GM21619 (cell line): ENCODE measurements around the gene CDSN.
"Not testable (repeated sequence)": the region's sequence is repeated elsewhere in the genome, so short reads cannot be mapped to it uniquely, and the experiment has no call there.

Experiments used
- ATAC-seq: cut with Tn5 transposase; IDR thresholded peaks from one replicate; pipeline ENCODE4 v1.9.1; 2021; ENCODE audit not compliant: unreplicated experiment

CDSN gene, protein sequence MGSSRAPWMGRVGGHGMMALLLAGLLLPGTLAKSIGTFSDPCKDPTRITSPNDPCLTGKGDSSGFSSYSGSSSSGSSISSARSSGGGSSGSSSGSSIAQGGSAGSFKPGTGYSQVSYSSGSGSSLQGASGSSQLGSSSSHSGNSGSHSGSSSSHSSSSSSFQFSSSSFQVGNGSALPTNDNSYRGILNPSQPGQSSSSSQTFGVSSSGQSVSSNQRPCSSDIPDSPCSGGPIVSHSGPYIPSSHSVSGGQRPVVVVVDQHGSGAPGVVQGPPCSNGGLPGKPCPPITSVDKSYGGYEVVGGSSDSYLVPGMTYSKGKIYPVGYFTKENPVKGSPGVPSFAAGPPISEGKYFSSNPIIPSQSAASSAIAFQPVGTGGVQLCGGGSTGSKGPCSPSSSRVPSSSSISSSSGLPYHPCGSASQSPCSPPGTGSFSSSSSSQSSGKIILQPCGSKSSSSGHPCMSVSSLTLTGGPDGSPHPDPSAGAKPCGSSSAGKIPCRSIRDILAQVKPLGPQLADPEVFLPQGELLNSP

DNA sequence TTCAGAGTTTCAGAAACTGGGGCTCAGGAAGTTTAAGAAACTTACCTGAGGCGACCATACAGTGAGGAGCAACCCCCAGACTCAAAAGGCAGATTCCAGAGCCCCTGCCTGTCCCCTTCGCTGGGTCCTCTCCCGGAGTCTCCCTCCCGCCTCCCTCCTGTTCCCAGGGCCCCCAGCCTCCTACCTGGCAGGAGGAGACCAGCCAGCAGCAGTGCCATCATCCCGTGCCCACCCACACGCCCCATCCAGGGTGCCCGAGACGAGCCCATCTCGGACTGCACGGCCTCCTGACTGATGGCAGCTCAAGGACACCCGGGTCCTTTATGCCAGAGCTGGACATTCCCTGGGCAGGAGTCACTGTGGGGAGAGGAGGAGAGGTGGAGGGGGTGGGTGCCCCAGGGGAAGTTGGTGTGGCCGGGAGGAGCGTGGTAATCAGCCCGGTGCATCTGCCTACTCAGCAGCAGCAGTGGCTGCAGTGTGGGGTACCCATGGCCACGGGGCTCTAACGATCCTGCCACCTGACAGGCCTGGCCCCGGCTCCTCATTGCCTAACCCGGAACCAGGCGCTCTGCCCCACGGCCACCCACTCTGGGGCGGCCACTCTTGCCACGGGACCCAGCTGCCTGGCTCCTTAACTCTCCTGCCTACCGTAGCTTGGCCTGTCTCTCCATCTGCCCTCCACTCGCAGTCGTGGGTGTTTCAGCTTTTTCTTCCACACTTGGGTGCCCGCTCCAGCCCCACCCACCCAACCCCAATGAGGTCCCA is at the start of gene CDSN:
Gene CDSN (minus strand): TSS at position 296 of the 765 bp plus-strand sequence. CDS start 27 bp downstream, at position 269.
- ATAC-seq = no peak

DNA sequence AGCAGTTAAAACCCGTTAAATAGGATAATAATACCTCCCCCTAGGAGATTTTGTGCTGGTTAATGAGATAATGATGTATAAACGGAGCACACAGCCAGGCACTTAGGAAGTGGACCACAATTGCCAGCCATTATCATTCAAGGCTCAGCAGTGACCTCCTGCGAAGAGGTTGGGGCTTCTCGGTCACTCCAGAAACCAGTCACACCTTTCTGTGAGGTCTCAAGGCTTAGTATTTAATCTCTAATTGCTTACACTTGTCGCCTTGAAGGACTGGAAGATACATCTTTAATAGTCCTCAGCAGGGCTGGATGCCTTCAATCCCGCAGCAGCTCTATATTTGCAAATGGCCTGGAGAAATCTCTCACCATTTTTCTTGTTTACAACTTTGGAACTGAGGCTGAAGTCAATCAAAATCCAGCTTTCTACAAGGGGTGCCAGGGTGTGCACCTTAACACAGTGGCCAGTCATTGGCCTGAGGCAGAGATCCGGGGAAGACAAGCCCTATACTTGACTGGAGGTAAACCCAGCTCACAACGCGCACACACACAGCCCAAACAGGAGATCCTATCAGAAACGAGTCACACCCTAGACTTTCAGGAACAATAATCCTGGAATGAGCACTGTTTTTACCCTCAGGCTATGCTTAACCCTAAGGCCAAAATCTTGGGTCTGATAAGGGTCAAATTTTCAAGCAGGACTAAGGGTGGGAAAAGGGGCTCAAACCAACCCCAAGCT is 49.0 kb upstream of the CDSN start:
- no peak for ATAC-seq

DNA sequence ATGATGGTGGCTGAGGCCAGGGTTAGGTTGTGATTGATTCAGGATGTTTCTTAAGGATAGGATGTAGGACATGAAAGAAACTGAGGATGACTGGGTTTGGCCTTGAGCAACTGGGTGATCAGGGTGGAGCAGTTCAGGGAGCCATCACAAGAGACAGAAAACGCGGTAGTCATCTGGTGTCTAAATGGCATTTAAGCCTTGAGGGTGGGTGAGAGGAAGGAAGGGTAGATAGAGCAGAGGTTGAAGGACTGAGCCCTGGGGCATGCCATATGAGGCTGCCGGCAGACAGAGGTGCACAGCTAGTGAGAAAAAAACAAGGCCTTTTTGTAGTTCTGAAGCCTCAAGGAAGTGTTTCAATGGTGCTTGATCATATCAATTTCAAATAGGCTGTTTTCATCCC is 48.4 kb upstream of the CDSN start:
- ATAC-seq = no peak

DNA sequence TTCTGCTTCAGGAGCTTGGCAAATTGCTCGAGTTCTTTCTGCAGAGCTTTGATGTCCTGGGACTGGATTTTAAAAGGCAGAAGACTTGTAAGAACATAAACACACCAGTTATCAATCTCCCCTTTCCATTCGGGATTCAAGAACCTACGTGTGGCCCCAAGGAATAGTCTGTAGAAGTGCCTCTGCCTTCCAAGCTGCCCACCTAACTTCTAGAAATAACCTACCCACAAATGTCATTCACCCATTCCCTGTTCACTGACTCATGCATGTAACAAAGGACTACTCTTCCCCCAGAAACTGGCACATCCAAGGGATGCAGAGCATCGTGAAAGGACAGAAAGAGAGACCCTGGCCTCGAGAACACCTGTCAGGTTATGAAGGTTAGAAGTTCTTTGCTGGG is 45.7 kb upstream of the CDSN start:
- no peak for ATAC-seq

DNA sequence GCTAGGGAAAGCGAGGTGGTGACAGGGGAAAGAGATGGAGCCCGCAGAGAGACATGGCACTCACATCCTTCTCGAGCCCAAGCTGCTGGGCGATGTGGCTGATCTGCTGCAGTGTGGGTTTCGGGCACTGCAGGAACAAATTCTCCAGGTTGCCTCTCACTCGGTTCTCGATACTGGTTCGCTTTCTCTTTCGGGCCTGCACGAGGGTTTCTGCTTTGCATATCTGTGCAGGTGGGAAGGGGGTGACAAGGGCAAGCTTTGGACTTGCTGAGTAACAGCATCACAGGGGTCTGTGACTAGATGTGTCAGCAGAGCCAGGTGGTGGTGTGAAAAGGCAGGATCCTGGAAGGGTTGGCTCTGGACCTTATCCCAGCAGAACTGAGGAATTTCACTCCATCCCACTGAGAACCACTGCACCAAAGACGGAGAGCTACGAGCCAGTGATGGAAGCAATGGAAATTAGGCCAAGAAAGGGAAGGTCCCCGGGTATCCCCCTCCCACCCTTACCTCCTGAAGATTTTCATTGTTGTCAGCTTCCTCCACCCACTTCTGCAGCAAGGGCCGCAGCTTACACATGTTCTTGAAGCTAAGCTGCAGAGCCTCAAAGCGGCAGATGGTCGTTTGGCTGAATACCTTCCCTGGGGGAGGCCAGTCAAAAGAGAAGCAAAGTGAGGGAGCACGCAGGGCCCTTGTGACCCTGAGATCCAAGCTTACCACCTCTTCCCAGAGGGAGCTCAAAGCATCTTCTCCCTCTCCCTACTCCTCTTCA is 45.0 kb upstream of the CDSN start:
- ATAC-seq = peak; percentile 67

DNA sequence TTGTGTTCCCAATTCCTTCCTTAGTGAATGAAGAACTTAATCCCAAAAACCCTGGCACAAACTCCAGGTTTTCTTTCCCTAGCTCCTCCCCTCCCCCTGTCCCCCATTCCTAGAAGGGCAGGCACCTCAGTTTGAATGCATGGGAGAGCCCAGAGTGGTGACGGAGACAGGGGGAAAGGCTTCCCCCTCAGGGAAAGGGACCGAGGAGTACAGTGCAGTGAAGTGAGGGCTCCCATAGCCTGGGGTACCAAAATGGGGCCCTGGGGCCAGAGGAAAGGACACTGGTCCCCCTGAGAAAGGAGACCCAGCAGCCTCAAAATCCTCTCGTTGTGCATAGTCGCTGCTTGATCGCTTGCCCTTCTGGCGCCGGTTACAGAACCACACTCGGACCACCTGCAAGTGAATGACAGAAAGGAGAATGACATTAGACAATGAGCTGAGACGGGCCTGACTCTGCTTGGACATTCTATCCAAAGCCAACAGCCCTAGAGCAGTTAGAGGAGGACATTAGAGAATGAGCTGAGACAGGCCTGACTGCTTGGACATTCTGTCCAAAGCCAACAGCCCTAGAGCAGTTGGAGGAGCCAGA is 44.3 kb upstream of the CDSN start:
- not testable (repeated sequence) for ATAC-seq

DNA sequence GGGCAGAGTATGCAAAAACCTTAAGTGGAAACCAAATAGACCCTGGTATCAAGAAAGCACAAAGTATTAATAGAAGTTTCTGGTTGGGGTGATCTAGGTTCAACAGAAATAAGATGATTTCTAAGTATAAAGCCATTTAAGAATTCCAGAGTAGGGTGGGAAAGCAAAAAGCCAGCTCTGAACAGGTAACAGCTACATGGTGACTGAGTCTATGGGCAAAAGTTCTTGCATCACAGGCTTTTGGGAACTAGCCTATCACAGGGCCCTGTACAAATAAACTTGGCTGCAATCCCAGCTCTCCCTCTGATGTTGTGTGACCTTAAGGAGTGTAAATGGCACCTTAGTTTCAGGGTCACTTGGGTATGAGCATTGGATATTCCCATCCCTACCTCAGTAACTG is 43.7 kb upstream of the CDSN start:
- ATAC-seq = no peak

DNA sequence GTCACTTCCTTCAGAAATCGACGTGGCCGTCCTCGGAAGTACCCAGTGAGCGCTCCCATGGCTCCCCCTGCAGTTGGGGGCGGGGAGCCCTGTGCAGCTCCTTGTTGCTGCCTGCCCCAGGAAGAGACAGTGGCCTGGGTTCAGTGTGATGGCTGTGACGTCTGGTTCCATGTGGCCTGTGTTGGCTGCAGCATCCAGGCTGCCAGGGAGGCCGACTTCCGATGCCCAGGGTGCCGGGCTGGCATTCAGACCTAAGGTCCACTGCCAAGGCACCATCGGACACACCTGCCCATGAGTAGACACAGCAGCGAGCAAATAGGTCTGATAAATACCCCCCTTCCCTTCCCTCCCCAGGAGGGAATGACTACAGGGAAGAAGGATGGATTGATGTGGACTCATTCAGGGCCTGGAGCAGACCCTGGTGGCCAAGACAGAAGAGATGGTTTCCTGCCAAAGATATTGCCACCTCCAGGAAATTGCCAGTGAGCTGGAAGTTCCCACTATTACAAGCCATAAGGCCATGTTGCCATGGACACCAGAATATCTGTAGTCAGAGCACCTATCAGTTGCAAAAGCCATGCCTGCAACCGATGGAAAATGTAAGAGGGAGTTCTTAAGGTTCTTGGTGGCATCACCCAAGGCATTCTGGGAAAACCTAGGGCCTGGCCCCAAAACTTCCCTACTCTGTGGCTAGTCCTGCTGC is 42.4 kb upstream of the CDSN start:
- no peak for ATAC-seq

DNA sequence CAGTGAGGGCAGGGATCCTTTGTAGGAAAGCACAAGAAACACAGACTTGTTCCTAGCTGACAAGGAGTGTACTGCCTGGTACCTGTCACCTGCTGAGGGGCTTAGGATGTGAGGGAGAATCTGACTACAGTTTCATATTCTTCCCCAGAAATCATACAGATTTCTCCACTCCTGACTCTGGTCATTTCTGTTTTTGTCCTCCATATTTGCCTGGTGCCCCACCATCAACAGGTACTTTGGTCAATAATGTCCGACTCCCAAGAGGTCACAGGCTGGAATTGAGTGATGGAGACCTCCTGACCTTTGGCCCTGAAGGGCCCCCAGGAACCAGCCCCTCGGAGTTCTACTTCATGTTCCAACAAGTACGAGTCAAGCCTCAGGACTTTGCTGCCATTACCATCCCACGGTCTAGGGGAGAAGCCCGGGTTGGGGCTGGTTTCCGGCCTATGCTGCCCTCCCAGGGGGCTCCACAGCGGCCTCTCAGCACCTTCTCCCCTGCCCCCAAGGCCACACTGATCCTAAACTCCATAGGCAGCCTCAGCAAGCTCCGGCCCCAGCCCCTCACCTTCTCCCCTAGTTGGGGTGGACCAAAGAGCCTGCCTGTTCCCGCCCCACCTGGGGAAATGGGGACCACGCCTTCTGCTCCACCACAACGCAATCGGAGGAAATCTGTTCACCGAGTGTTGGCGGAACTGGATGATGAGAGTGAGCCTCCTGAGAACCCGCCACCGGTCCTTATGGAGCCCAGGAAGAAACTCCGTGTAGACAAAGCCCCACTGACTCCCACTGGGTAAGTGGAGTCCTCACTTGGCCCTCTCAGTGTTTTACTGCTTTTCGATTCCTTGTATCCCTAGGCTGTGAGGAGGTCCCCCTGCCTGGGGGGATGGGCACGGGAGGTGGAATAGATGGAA is 41.2 kb upstream of the CDSN start:
- no peak for ATAC-seq

DNA sequence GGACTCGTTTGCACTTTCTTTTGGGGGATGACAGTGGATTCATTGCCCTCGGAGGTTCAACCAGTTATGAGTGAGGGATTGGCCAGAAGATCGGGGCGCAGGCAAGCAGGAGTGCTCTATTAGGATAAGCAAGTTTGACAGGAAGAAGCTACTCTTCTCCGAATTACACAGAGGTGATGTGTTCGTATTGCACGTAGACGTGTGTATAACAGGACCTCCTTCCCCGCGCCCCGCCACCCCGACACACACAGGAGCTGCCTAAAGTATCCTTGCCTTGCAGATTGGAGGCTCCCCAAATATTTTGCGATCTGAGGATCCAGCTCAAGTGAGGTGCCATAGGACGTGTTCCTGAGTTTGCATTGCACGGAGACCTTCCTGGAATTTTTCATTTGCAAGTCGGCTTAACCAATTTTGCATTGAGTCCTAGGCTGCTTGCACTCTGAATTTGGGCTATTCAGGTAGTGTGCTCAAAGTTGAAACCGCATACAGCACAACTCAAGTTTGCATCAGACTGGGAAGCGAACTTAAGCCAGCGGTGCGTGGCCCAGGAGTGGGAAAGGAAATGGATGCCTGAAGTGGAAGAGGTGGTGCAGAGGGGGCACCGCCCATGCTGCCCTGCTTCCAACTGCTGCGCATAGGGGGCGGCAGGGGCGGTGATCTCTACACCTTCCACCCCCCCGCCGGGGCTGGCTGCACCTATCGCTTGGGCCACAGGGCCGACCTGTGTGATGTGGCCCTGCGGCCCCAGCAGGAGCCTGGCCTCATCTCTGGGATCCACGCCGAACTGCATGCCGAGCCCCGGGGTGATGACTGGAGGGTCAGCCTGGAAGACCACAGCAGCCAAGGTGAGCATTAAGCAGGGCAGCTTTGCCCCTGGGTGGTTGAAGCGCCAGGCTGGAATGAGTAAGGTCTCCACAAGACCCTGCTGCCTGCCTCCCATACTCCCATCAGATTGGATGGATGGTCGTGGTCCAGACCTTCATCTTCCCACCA is 38.9 kb upstream of the CDSN start:
- ATAC-seq = peak; percentile 5

DNA sequence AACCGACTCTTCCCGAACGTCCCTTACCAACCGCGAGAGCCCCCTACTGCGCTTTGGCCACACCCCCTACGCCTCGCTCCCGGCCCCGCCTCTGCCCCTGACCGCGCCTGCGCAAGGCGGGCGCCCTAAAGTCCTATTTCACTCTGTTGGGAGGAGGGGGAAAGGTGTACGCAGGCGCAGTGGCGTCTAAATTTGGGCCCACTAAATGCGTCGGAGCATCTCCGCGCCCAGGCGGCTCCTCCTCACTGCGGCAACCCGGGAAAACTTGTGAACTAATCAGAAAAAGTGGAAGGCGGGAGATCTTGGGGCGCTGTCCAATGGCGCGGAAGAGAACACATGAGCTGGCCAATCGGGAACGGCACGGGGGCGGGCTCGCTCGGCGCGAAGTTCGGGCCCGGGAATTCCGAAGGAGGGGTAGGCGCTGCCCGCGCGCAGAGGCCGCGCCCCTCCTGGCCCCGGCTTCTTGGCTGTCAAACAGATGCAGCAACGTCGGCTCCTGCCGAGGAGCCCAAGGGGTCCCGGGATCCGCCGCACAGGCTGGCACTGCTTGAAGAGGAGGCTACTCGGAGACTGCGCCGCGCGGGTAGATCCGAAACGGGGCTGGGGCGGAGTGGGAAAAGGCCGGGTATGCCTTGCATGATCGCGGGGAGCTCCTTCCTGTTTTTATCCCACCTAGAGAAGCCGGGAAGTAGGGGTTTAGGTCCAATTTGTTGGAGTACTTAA is 38.1 kb upstream of the CDSN start, which contains the start of gene TCF19:
Gene TCF19 (plus strand): TSS at position 450 of the 723 bp plus-strand sequence. CDS start 881 bp downstream, outside the sequence.
- ATAC-seq = peak; percentile 78

DNA sequence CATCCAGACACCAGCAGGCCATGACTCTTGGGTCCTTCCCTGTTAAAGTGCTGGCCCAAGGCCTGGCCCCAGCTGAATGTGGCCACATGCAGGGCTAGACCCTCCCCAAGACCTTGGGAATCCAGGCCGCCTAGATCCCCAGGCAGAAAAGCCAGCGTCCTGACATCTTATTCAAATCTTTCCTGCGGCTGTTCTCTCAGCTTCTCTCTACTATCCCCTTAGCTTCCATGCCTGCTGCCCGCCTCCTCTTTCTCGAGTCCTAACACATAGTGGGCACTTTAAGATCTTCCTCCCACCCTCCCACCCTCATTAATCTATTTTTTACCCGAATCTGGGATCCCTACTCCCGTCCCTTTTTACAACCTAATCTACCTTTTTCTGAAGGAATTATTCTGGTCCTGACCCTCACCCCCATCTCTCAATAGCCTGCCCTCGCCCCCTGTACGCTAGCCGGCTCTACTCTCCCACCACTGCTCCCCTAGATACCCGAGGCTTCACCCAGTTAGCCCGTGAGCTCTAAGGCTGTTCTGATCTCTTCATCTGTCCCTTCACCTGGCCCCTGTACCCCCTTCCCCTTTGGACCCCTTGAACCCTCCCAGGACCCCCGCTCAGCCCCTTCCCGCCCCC is 37.4 kb upstream of the CDSN start, which contains the start of gene CCHCR1:
Gene CCHCR1 (minus strand): TSS at position 290 of the 627 bp plus-strand sequence. CDS start 202 bp downstream, at position 88.
- no peak for ATAC-seq

DNA sequence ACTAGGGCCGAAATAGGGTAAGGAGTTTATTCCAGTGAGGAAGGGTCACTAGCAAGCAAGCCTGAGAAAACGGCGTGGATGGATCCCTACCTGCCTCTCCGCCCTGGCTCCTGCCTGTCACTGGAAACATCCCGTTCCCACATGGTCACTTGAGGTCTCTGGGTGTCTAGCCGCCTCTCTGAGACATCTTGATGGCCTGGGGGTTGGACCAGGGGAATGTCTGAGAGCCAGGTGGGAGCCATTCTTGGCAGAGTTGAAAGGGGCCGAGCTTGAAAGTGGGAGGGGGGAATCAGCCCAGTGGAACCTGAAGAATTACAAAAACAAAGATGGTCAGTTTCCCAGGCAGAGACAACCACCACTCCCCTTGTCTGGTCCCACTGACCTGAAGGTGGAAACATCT is 36.4 kb upstream of the CDSN start:
- ATAC-seq = no peak

DNA sequence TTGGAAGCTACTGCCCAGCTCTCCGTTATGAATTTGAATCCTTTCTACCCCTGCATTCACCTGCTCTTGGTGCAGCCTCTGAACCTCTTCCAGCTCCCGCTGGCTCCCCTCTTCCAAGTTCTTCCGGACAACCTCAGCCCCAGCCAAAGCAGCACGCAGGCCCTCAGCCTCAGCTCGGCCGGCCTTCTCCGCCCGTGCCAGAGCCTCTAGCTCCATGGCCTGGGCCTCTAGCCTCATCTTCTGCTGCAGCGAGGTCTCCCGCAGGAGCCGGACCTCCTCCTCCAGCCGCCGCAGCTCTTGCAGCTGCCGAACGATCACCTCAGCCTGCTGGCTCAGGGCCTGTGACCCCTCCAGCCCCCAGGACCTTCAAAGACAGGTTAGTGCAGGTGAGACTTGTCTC is 34.2 kb upstream of the CDSN start:
- no peak for ATAC-seq

DNA sequence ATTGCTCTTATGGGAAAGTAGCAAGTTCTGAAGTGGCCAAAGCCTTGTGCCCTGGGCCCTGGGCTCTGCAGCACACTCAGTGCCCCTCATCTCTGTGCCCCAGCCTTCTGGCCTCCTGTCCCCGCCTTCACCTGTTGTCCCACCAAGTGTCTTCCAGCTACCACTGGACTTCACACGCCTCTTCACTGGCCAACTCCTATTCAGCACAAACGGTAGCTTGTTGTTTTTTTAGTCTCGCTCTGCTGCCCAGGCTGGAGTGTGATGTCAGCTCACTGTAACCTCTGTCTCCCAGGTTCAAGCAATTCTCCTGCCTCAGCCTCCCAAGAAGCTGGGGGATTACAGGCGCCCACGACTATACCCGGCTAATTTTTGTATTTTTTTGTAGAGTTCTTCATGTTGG is 32.5 kb upstream of the CDSN start:
- ATAC-seq = no peak
